Esophagus squamous epithelium (tissue), 5 donors: ENCODE measurements around the gene SPATS2L. TPM values are rescaled to one million over a fixed set of nuclear protein-coding genes. Genes with fewer than 3 reads are reported as not detected.

Experiments
- DNase-seq: peaks from one replicate; lab custom pipeline; 2025; lab: John Stamatoyannopoulos, UW
- H3K27ac ChIP-seq, 4 donors: fragments of 200-600 bp; sonication (generic); one replicate each; pipeline ENCODE4 v1.5.1; 2016 to 2019; ENCODE audit warnings: mild to moderate bottlenecking in 1 of 4
- H3K27me3 ChIP-seq, 4 donors: fragments of 200-600 bp; sonication (generic); 1 replicate in 3 of 4; 2 replicates in 1 of 4; pipeline versions ENCODE4 v1.5.1 to v1.6.0; 2017 to 2021; ENCODE audit warnings: antibody characterized with exemption in 1 of 4
- H3K36me3 ChIP-seq, 3 donors: fragments of 200-600 bp; sonication (generic); one replicate each; pipeline ENCODE4 v1.5.1; 2016 to 2019
- H3K4me1 ChIP-seq, 3 donors: fragments of 200-600 bp; sonication (generic); one replicate each; pipeline ENCODE4 v1.5.1; 2017 to 2019
- H3K4me3 ChIP-seq, 4 donors: fragments of 200-600 bp; sonication (generic); 1 replicate in 3 of 4; 2 replicates in 1 of 4; pipeline ENCODE4 v1.5.1; 2016 to 2019; ENCODE audit warnings: mild to moderate bottlenecking in 2 of 4, moderate library complexity in 1 of 4
- H3K9me3 ChIP-seq, 3 donors: fragments of 200-600 bp; sonication (generic); one replicate each; pipeline ENCODE4 v1.5.1; 2016 to 2019
- CTCF ChIP-seq, 6 experiments: fragments of 450-650 bp in 4 of 6; fragments of 200-600 bp in 2 of 6; sonication (generic) in 2 of 6; IDR thresholded peaks; one replicate each; pipeline ENCODE4 v1.5.1; 2016 to 2019; ENCODE audit warnings: antibody characterized with exemption in 6 of 6, mild to moderate bottlenecking in 4 of 6, moderate library complexity in 4 of 6
- POLR2A ChIP-seq, 4 donors: fragments of 450-650 bp; IDR thresholded peaks; one replicate each; pipeline ENCODE4 v1.6.1; 2017; ENCODE audit warnings: antibody characterized with exemption in 4 of 4, mild to moderate bottlenecking in 4 of 4, moderate library complexity in 3 of 4
- WGBS, 2 donors: methylation state at CpG; one replicate each; pipeline ENCODE4 v1.1.5; 2018; 5-methylcytosine and 5-hydroxymethylcytosine counted together
- intact Hi-C: fragments of 100-400 bp; cut with DNase I; formaldehyde crosslinking; loops from one replicate; pipeline ENCODE4 v1.15.0; 2022
- total RNA-seq, 4 donors: library from RNA; depleted of rRNA; stranded (reverse); fragments of >200 nt; gene quantifications; one replicate each; pipeline ENCODE4 v1.1.0, GENCODE V29; 2016
- donor health status: DM: yes; HTN: yes; CAD: no.

The SPATS2L gene
- total RNA-seq, 4 donors from 2014 or later, result 53.2 to 91.9 (median 68.3) TPM

GRCh38 chr2:200451511-200451910, 145.0 kb downstream of the SPATS2L start:
- intact Hi-C loops, result no loop called here
- no peak for TF ChIP-seq POLR2A (IDR thresholded peaks at IDR 0.05)
- no peak for TF ChIP-seq CTCF (IDR thresholded peaks at IDR 0.05)
- Histone ChIP-seq H3K4me3 (no peak overlapping the region), H3K27ac (no peak overlapping the region), H3K27me3 (no peaks in the 10 kb centered on the region), H3K9me3 (no peaks in the 10 kb centered on the region), H3K36me3 (peaks cover 0 to 54% (median 0%) of the 10 kb centered on the region in 3 donors), H3K4me1 (peaks cover 0 to 15% (median 0%) of the 10 kb centered on the region in 3 donors)
- 75 to 79% methylated on average over 2 of the region's 2 CpGs for WGBS, 2 donors
- no peak for DNase-seq

GRCh38 chr2:200452377-200452776, 145.9 kb downstream of the SPATS2L start:
- no peaks in the 10 kb centered on the region for H3K27me3 ChIP-seq

GRCh38 chr2:200453142-200453852, 146.8 kb downstream of the SPATS2L start:
- 83 to 93% methylated on average over 7 to 8 of the region's 8 CpGs for WGBS, 2 donors
- no peak for TF ChIP-seq POLR2A (IDR thresholded peaks at IDR 0.05)
- TF ChIP-seq CTCF (IDR thresholded peaks at IDR 0.05), result no peak
- Histone ChIP-seq H3K4me3 (no peak overlapping the region), H3K9me3 (no peaks in the 10 kb centered on the region), H3K27me3 (no peaks in the 10 kb centered on the region), H3K36me3 (peaks cover 0 to 37% (median 0%) of the 10 kb centered on the region in 3 donors), H3K27ac (no peak overlapping the region), H3K4me1 (peaks cover 0 to 17% (median 0%) of the 10 kb centered on the region in 3 donors)
- intact Hi-C loops, result no loop called here
- no peak for DNase-seq

More at GRCh38 chr2:200452377-200452776, 145.9 kb downstream of the SPATS2L start:
- H3K4me1 ChIP-seq, result peaks cover 0 to 17% (median 0%) of the 10 kb centered on the region in 3 donors
- intact Hi-C loops, result no loop called here
- 100% methylated on average over 2 of the region's 2 CpGs for WGBS, 2 donors
- H3K9me3 ChIP-seq, result no peaks in the 10 kb centered on the region
- peaks cover 0 to 45% (median 0%) of the 10 kb centered on the region in 3 donors for H3K36me3 ChIP-seq
- DNase-seq, result no peak
- TF ChIP-seq CTCF (IDR thresholded peaks at IDR 0.05) (no peak), POLR2A (IDR thresholded peaks at IDR 0.05) (no peak)
- H3K27ac ChIP-seq, result no peak overlapping the region
- H3K4me3 ChIP-seq, result no peak overlapping the region

GRCh38 chr2:200453853-200454534, 147.5 kb downstream of the SPATS2L start:
- TF ChIP-seq POLR2A (IDR thresholded peaks at IDR 0.05), result no peak
- no peak for TF ChIP-seq CTCF (IDR thresholded peaks at IDR 0.05)
- H3K27ac ChIP-seq, result no peak overlapping the region
- intact Hi-C loops, result no loop called here
- H3K4me1 ChIP-seq, result peaks cover 0 to 17% (median 0%) of the 10 kb centered on the region in 3 donors
- no peaks in the 10 kb centered on the region for H3K27me3 ChIP-seq
- 83 to 93% methylated on average over 5 of the region's 5 CpGs for WGBS, 2 donors
- no peak overlapping the region for H3K4me3 ChIP-seq
- peaks cover 0 to 39% (median 0%) of the 10 kb centered on the region in 3 donors for H3K36me3 ChIP-seq
- no peak for DNase-seq
- H3K9me3 ChIP-seq, result no peaks in the 10 kb centered on the region
